ENCODE data around the gene CDNF.
"Not testable (repeated sequence)": the region's sequence is repeated elsewhere in the genome, so short reads cannot be mapped to it uniquely, and the experiment has no call there.

Gene CDNF

DNA sequence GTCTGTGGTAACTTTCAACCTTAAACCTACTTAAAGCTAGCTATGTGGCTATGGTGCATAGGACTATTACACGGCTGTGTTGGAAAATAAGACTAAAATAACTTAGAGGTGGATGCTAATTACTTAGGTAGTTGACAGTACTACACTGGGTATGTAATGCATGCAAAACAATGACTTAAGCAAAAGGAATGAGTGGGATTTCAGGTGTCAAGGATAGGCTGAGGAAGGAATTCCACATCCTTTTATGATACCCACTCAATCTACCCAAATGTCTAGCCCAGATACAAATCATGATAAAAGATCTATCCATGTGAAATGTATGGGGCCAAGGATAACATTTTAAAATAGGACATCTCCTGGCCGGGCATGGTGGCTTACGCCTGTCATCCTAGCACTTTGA lies 13.9 kb downstream of the CDNF start:
- TF ChIP-seq GATA1 (IDR thresholded peaks at IDR 0.05; ENCODE audit: low read depth, low read length) (no peak), POLR2A (IDR thresholded peaks at IDR 0.05; ENCODE audit: low read length) (no peak)
- DNase-seq: no peak

DNA sequence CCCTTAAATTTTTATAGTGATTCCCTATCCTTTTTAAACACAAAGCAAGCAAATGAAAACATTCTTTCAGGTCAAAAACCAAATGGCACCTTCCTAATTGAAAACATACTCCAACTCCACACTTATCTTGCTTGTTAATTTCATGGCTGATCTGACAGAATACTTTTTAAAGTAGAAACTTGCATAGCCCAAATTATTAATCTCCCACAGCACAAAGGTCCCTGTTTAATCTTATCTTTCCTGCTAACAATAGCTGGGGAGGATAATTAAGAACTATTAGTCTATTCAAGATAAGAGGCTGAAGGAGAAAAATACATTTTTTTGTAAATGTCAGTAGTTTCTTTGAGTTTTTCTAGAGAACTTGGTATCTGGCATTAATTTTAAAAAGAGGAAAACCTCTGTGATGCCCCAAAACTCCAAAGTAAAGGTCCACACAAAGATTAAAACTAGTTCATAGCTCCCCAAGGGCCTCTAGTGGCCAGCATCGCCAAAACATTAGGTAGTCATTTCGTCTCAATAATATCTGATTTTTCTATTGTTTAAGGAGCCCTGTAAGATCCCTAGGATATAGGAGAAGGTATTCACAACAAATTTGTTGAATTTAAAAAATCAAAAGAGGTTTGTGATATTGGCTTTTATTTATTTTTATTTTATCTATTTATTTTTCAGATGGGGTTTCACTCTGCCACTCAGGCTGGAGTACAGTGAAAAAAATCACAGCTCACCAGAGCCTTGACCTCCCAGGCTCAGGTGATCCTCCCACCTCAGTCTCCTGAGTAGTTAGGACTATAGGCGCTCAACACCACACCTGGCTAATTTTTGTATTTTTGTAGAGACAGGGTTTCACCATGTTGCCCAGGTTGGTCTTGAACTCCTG lies 14.7 kb downstream of the CDNF start:
- TF ChIP-seq GATA1 (IDR thresholded peaks at IDR 0.05; ENCODE audit: low read depth, low read length): no peak
- TF ChIP-seq POLR2A (IDR thresholded peaks at IDR 0.05; ENCODE audit: low read length): no peak
- peak; percentile 23 to 25 for DNase-seq

DNA sequence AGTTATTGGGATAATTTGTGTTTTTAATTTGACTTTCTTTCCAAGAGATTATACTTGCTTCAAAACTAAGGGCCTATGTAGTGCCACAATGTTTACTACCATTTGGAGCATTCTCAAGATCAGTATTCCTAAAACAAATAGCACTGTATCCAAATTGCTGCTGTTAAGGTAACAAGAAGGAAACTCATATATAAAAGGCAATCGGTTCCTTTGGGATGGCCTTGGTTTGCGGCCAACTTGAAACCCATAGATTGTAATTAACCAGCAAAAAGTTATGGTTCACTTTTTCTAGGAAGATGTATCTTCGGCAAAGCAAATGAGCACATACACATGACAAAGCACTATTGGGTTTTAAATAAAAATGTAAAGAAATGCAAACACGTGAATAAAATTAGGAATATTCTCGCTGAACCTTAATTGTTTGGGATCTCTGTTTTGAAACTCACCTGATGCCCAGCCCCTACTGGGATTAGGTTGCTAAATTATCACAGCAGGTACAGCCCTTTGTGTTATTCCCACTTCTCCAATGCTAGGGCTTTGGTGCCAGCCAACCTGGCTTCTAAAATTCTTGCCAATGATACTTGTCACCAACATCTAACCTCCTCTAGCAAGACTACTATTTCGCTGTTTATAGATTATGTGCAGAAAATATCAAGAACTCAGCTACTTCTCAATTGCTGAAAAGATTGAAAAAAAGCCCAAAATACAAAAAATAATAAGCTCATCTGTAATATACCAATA lies 16.0 kb downstream of the CDNF start:
- TF ChIP-seq GATA1 (IDR thresholded peaks at IDR 0.05; ENCODE audit: low read depth, low read length) (no peak), POLR2A (IDR thresholded peaks at IDR 0.05; ENCODE audit: low read length) (no peak)
- DNase-seq: no peak

DNA sequence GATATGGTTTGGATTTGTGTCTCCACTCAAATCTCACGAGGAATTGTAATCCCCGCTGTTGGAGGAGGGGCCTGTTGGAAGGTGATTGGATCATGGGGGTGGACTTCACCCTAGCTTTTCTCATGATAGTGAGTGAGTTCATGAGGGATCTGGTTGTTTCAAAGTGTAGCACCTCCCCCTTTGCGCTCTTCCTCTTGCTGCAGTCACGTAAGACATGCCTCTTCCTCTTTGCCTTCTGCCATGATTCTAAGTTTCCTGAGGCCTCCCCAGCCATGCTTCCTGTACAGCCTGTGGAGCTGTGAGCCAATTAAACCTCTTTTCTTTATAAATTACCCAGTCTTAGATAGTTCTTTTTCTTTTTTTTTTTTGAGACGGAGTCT lies 17.1 kb downstream of the CDNF start:
- TF ChIP-seq GATA1 (IDR thresholded peaks at IDR 0.05; ENCODE audit: low read depth, low read length) (no peak), POLR2A (IDR thresholded peaks at IDR 0.05; ENCODE audit: low read length) (no peak)
- DNase-seq: no peak

DNA sequence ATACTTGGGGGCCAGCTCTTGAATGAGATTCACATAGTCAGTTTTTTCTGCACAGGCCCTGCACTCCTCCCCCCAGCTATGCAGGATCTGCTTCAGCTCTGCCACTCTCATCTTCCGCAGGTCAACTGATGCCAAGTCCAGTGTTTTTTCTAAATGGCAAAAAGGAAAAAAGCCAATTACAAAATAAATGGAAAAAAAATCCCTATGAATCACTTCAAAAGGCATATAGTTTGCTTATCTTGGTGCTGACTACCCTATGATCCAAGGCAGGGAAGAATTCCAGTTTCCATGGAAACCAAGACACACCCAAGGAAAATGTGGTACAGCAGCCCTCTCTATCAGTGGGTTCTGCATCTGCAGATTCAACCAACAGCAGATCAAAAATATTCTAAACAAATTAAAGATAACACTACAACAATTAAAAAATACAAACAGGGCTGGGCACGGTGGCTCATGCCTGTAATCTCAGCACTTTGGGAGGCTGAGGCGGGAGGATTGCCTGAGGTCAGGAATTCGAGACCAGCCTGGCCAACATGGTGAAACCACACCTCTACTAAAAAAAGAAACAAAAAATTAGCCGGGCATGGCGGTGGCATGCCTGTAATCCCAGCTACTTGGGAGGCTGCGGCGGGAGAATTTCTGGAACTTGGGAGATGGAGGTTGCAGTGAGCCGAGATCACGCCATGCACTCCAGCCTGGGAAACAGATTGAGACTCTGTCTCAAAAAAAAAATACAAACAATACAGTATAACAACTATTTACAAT lies 17.6 kb downstream of the CDNF start:
- DNase-seq: no peak
- no peak for TF ChIP-seq GATA1 (IDR thresholded peaks at IDR 0.05; ENCODE audit: low read depth, low read length)
- TF ChIP-seq POLR2A (IDR thresholded peaks at IDR 0.05; ENCODE audit: low read length): no peak

DNA sequence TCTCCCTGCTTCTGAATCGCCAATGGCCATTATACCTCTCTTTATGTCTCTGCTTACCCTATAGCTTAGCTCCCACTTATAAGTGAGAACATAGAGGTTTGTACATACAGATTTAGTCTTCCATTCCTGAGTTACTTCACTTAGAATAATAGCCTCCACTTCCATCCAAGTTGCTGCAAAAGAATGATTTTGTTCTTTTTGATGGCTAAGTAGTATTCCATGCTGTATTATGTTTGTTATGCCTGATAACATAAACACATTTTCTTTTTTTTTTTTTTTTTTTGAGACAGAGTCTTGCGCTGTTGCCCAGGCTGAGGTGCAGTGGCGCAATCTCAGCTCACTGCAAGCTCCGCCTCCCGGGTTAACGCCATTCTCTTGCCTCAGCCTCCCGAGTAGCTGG lies 21.1 kb downstream of the CDNF start:
- not testable (repeated sequence) for DNase-seq

DNA sequence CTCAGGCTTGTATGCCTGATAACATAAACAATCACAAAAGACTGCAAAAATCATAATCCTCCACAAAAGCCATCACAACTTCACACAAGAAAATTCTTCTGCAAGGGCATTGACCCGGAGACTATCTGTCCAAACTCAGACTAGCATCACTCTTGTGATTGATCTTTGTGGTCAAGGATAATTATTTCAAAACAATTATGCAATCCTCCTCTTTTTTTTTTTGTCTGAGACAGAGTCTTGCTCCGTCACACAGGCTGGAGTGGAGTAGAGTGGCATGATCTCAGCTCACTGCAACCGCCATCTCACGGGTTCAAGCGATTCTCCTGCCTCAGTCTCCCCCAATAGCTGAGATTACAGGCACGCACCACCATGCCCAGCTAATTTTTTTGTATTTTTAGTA lies 22.2 kb downstream of the CDNF start:
- no peak for DNase-seq
- no peak for TF ChIP-seq POLR2A (IDR thresholded peaks at IDR 0.05; ENCODE audit: low read length)
- TF ChIP-seq GATA1 (IDR thresholded peaks at IDR 0.05; ENCODE audit: low read depth, low read length): no peak

DNA sequence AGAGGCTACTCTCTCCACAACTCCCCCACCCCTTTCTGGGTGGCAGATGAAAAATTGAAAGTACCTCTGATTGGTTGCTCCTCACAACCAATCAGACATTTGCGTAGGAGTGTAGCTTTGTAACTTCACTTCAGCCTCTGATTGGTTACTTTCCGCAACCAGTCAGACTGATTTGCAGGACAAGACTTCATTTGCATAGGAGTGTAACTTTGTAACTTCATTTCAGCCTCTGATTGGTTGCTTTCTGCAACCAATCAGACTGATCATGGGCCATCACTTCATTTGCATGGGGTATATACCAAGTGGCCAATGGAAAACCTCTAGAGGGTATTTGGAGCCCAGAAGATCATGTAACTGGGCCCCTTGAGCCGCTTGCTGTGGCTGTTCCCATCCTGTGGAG lies 25.6 kb downstream of the CDNF start:
- DNase-seq: peak in 1 of 2 experiments; percentile 4
- TF ChIP-seq GATA1 (IDR thresholded peaks at IDR 0.05; ENCODE audit: low read depth, low read length) (no peak), POLR2A (IDR thresholded peaks at IDR 0.05; ENCODE audit: low read length) (no peak)

DNA sequence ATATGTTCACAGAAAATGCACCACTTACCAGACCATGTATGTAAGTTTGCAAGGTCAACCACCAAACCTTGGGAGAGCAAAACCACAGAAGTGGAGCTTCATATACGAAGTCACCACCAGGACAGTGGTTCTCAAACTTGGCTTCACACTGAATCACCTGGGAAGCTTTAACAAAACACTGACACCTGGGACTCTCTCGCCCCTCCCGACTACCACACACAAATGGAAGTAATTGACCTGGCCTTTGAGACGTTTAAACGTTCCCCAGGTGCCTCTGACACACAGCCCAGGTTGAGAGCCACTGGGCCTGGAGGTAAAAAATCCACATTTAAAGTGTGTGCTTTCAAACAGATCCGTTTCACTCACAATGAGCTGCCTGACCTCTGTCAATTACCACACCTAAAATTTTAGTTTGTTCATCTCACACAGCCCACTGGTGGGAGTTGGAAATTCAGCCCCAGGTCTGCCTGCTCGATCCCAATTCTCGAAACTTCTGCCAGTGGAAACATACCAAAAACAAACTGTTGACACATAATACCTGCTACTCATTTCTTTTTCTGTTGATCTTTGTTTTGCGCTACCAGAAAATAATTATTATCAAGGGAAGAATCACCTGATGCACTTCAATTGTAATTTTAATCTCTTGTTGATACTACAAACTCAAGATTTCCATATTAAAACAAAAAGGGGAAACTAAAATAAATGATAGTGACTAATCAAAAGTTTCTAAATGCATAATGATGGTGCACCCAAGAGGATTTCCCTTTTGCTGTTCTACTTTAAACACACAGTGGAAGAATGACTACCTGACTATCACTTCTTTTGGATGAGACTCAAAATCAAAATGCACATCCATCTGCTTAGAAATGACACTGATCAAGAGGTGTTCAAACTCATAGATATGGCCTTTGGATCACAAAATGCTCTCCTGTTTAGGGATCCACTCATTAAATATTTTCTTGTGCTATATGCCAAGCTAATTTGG lies 26.6 kb downstream of the CDNF start:
- TF ChIP-seq POLR2A (IDR thresholded peaks at IDR 0.05; ENCODE audit: low read length): no peak
- no peak for TF ChIP-seq GATA1 (IDR thresholded peaks at IDR 0.05; ENCODE audit: low read depth, low read length)
- DNase-seq: no peak

DNA sequence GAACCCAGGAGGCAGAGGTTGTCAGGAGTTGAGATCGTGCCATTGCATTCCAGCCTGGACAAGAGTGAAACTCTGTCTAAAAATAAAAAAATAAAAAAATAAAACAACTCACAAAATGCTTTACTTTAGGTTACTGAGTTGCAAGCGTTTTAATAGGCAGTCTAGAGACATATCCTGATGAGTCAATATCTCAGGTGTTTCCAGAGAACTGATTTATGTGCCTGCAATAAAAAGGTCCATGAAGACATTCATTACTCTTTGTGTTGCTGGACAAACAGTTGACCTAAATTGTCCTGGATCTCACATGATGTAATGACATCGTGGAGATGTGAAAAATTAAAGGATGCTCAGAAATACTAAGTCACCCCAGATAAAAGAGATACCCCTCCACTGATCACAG lies 31.5 kb downstream of the CDNF start:
- no peak for TF ChIP-seq POLR2A (IDR thresholded peaks at IDR 0.05; ENCODE audit: low read length)
- TF ChIP-seq GATA1 (IDR thresholded peaks at IDR 0.05; ENCODE audit: low read depth, low read length): no peak
- no peak for DNase-seq

DNA sequence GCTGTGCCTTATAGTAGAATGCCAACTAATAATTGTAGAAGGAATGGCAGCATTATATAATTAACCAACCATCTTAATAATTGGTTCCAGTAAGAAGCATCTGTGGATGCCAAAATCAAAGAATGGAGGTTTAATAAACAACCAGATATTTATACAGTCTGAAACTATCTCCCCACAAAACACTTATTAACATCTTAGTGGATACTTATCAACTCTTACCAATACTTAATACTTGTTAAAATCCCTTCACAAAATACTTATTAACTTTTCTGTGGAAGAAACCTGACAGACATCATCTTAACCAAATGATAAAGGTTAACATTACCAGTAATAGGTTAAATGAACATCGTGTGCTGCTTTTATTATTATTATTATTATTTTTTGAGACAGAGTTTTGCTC lies 34.0 kb downstream of the CDNF start:
- TF ChIP-seq POLR2A (IDR thresholded peaks at IDR 0.05; ENCODE audit: low read length) (no peak), GATA1 (IDR thresholded peaks at IDR 0.05; ENCODE audit: low read depth, low read length) (no peak)

DNA sequence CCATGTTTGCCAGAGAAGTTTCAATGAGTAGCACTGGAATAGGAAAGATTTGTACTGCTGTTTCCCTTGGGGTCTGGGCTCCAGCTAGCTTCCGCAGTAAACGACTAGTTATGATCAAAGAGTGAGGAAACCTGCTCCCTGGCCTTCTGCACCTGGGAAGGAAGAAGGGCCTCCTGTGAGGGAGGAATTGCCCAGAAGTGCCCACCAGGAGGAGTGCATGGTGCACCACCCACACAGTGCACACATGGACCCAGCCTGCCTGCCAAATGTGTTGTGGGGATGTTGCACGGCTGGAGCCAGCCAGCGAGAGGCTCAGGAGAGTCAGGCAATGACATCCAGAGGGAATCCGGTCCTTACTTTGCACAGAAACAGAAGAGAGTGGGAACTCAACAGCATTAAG lies 36.1 kb downstream of the CDNF start:
- DNase-seq: peak; percentile 7 to 10
- no peak for TF ChIP-seq GATA1 (IDR thresholded peaks at IDR 0.05; ENCODE audit: low read depth, low read length)
- no peak for TF ChIP-seq POLR2A (IDR thresholded peaks at IDR 0.05; ENCODE audit: low read length)

More for the DNA sequence above, 34.0 kb downstream of the CDNF start:
- no peak for DNase-seq

DNA sequence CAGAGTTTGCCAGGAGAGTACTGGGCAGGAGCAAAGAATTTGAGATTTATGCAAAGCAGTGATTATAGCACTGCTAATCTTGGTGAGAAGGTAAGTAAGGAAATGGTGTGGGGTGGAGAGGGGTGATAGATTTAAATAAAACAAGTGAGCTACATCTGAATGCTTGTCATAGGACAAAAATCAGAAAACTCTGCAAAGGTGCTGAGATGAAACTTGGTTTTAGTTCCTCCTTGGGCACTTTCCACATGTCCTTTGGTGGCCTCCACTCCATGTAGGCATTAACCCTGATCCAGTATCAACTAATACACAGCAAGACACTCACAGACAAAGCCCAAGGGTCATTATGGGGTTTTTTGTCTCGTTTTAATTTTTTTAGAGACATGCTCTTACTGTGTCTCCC lies 37.4 kb downstream of the CDNF start:
- DNase-seq: no peak
- no peak for TF ChIP-seq GATA1 (IDR thresholded peaks at IDR 0.05; ENCODE audit: low read depth, low read length)
- TF ChIP-seq POLR2A (IDR thresholded peaks at IDR 0.05; ENCODE audit: low read length): no peak
